K562 (cell line): ENCODE results near the gene CEP128. TPM values are rescaled to one million over a fixed set of nuclear protein-coding genes. Genes with fewer than 3 reads are reported as not detected.

Source experiments
- ATAC-seq: fragments of 200-7000 bp; cut with Tn5 transposase; 3 replicates; pipeline ENCODE4 v1.9.1; 2020; ENCODE audit warnings: moderate library complexity
- BruUV-seq: library from RNA; stranded (reverse); fragments of 400-500 nt; replicated peaks from 2 replicates; lab custom pipeline; 2021; lab: Mats Ljungman, UMichigan
- CTCF ChIA-PET: fragments of 300-600 bp; formaldehyde crosslinking; extraction: SDS; loops from one replicate; lab custom pipeline; 2021; ENCODE audit warnings: low intra/inter-chr PET ratio; lab: Yijun Ruan, JAX
- POLR2A ChIA-PET: fragments of 300-600, 350-650 bp; sonication (Branson Sonifier 250); formaldehyde crosslinking; extraction: SDS; loops from one replicate; lab custom pipeline; 2021; ENCODE audit warnings: antibody characterized with exemption, inconsistent platforms; lab: Yijun Ruan, JAX
- DNase-seq, 4 experiments: peaks; one replicate each; pipeline versions ENCODE4 v3.0.0 to v3.0.0-alpha.2; 2011 to 2018; ENCODE audit warnings: low spot score in 3 of 4, mixed read lengths in 3 of 4; ENCODE audit errors: extremely low read depth in 1 of 4
- FAIRE-seq: peaks from 2 replicates; lab custom pipeline; 2011; peaks lifted over from hg19 to GRCh38; lab: Jason Lieb, UNC
- H2AFZ ChIP-seq: 2 replicates; pipeline ENCODE4 v1.6.0; 2011; ENCODE audit warnings: low read depth, low read length, control low read depth, inconsistent platforms
- H3K27ac ChIP-seq: fragments of 200-600 bp; 3 replicates; pipeline ENCODE4 v1.8.0; 2011; ENCODE audit warnings: low read depth, mild to moderate bottlenecking, control low read depth, inconsistent platforms, low read length, moderate library complexity, mixed read lengths; ENCODE audit errors: extremely low read depth
- H3K27me3 ChIP-seq, 2 experiments: fragments of 300-600 bp in 1 of 2; 2 replicates in 1 of 2; 3 replicates in 1 of 2; pipeline versions ENCODE4 v1.6.0 to v1.8.0; 2011; ENCODE audit warnings: inconsistent platforms in 2 of 2, low read length in 2 of 2, mild to moderate bottlenecking in 1 of 2, mixed read lengths in 1 of 2, moderate library complexity in 1 of 2; ENCODE audit not compliant: control insufficient read depth in 2 of 2, insufficient read depth in 2 of 2
- H3K36me3 ChIP-seq: fragments of 300-600 bp; 3 replicates; pipeline ENCODE4 v1.8.0; 2011; ENCODE audit warnings: mild to moderate bottlenecking, low read length, inconsistent platforms; ENCODE audit not compliant: control insufficient read depth, insufficient read depth
- H3K4me1 ChIP-seq, 2 experiments: fragments of 200-600 bp in 1 of 2; replicated peaks in 1 of 2; 2 replicates in 1 of 2; 3 replicates in 1 of 2; pipeline versions ENCODE4 v1.5.1 to v1.8.0; 2011; ENCODE audit warnings: inconsistent platforms in 2 of 2, low read length in 2 of 2, mild to moderate bottlenecking in 1 of 2, mixed read lengths in 1 of 2, moderate library complexity in 1 of 2; ENCODE audit not compliant: control insufficient read depth in 2 of 2, insufficient read depth in 2 of 2
- H3K4me2 ChIP-seq: 2 replicates; pipeline ENCODE4 v1.6.1; 2011; ENCODE audit warnings: low read length, control low read depth, inconsistent platforms, mixed read lengths; ENCODE audit not compliant: insufficient read depth
- H3K4me3 ChIP-seq: fragments of 200-600 bp; sonication (generic), shearing (Covaris generic); 2 replicates; pipeline ENCODE4 v1.5.1; 2016; ENCODE audit warnings: control low read depth, inconsistent platforms
- H3K79me2 ChIP-seq: fragments of 200-600 bp; 3 replicates; pipeline ENCODE4 v1.8.0; 2011; ENCODE audit warnings: low read length, inconsistent platforms; ENCODE audit not compliant: control insufficient read depth, insufficient read depth
- H3K9ac ChIP-seq, 2 experiments: 2 replicates each; pipeline versions ENCODE4 v1.6.0 to v1.6.1; 2011; ENCODE audit warnings: low read depth in 2 of 2, low read length in 2 of 2, control low read depth in 1 of 2, inconsistent platforms in 1 of 2, mild to moderate bottlenecking in 1 of 2, mixed read lengths in 1 of 2; ENCODE audit not compliant: insufficient read depth in 1 of 2
- H3K9me1 ChIP-seq: one replicate; pipeline ENCODE4 v1.6.0; 2011; ENCODE audit warnings: inconsistent platforms, mild to moderate bottlenecking, low read length, moderate library complexity; ENCODE audit not compliant: control insufficient read depth, insufficient read depth
- H3K9me3 ChIP-seq: replicated peaks from 2 replicates; pipeline ENCODE4 v1.5.1; 2011; ENCODE audit warnings: low read depth, low read length, inconsistent platforms; ENCODE audit not compliant: control insufficient read depth, insufficient read depth
- H4K20me1 ChIP-seq: replicated peaks from 2 replicates; pipeline ENCODE4 v1.6.1; 2011; ENCODE audit warnings: low read length, inconsistent platforms, mixed read lengths; ENCODE audit not compliant: control insufficient read depth, insufficient read depth
- CAMTA2 ChIP-seq: fragments of 250-450 bp; sonication (Bioruptor Pico); conservative IDR thresholded peaks from 2 replicates; pipeline ENCODE4 v1.5.1; 2022
- E2F1 ChIP-seq: sonication (generic); formaldehyde crosslinking; IDR thresholded peaks from 2 replicates; pipeline ENCODE4 v1.8.1; 2023; ENCODE audit warnings: mild to moderate bottlenecking, missing genetic modification reagents, moderate library complexity
- KDM4B ChIP-seq, 2 experiments: fragments of 450-650 bp in 1 of 2; sonication (generic) in 1 of 2; IDR thresholded peaks; 2 replicates each; pipeline ENCODE4 v1.6.1; 2016 to 2017; ENCODE audit warnings: borderline replicate concordance in 2 of 2, antibody characterized with exemption in 1 of 2, low read depth in 1 of 2, mild to moderate bottlenecking in 1 of 2
- MXD1 ChIP-seq: fragments of 250-450 bp; sonication (Bioruptor Pico); IDR thresholded peaks from 2 replicates; pipeline ENCODE4 v1.8.0; 2021; ENCODE audit warnings: borderline replicate concordance, mild to moderate bottlenecking, moderate library complexity; ENCODE audit not compliant: poor library complexity, severe bottlenecking
- PTBP1 ChIP-seq: fragments of 200-400 bp; formaldehyde crosslinking; IDR thresholded peaks from 2 replicates; pipeline ENCODE4 v1.6.1; 2017; ENCODE audit warnings: low read depth, low read length
- RFX1 ChIP-seq: fragments of 450-650 bp; IDR thresholded peaks from 2 replicates; pipeline ENCODE4 v1.6.1; 2016; ENCODE audit warnings: mild to moderate bottlenecking, moderate library complexity
- TRIM25 ChIP-seq: fragments of 450-650 bp; IDR thresholded peaks from 2 replicates; pipeline ENCODE4 v1.7.0; 2016; ENCODE audit warnings: borderline replicate concordance
- ZC3H8 ChIP-seq: fragments of 450-650 bp; IDR thresholded peaks from 2 replicates; pipeline ENCODE4 v1.6.1; 2017
- ZNF57 ChIP-seq: fragments of 450-650 bp; formaldehyde crosslinking; IDR thresholded peaks from 2 replicates; pipeline ENCODE4 v1.4.0; 2020; ENCODE audit warnings: mild to moderate bottlenecking, moderate library complexity
- WGBS: fragments of 100-300 bp; shearing (Covaris generic); methylation state at CpG from one replicate; pipeline ENCODE4 v1.1.6; 2016; ENCODE audit warnings: low coverage, mixed read lengths; ENCODE audit not compliant: insufficient coverage; ENCODE audit errors: missing lambda C conversion rate; 5-methylcytosine and 5-hydroxymethylcytosine counted together
- in situ Hi-C: fragments of 300-500 bp; cut with MboI; formaldehyde crosslinking; loops from 4 replicates; pipeline ENCODE4 v1.15.0; 2018; ENCODE audit warnings: inconsistent platforms, mixed read lengths
- intact Hi-C: fragments of 100-400 bp; cut with micrococcal nuclease; formaldehyde crosslinking; loops from 2 replicates; pipeline ENCODE4 v1.14.2; 2022
- polyA plus RNA-seq, 8 experiments: library from polyadenylated mRNA; depleted of rRNA in 4 of 8; stranded (reverse) in 5 of 8; unstranded in 3 of 8; fragments of >200 nt; fragmentation: Nextera tagmentation in 2 of 8; fragmentation: Illumina TruSeq in 1 of 8; extraction: Ambion mirVana in 2 of 8; extraction: Trizol in 1 of 8; gene quantifications; 2 replicates each; pipeline versions ENCODE4 v1.2.1 to v1.2.3, GENCODE V29; 2011 to 2014; ENCODE audit warnings: inconsistent platforms in 1 of 8, missing spikeins in 1 of 8
- total RNA-seq, 7 experiments: library from RNA; depleted of rRNA in 6 of 7; stranded (reverse); fragments of >200 nt in 6 of 7; fragmentation: Illumina TruSeq in 2 of 7; extraction: Trizol in 2 of 7; gene quantifications; 2 replicates each; pipeline versions ENCODE4 v1.2.1 to v1.2.3, GENCODE V29; 2011 to 2021; ENCODE audit warnings: low replicate concordance in 1 of 7
- TF ChIP-seq, protein P1 (sequence below), 2 experiments: fragments of 450-650 bp; IDR thresholded peaks; 2 replicates each; pipeline ENCODE4 v1.6.1; 2016; ENCODE audit warnings: mild to moderate bottlenecking in 2 of 2, borderline replicate concordance in 1 of 2, low read depth in 1 of 2, moderate library complexity in 1 of 2

Gene CEP128
- total and polyA plus RNA-seq, 9 of the 15 experiments (the other 6 are each of a cell fraction or from before 2014, with no cell fraction given), result 2.3 to 9.2 (median 4.6) TPM

GRCh38 chr14:80974679-80975078 lies 33.1 kb upstream of the CEP128 start:
- WGBS, result 6% methylated on average over 2 of the region's 2 CpGs
- DNase-seq, result no peak
- H3K4me3 ChIP-seq, result no peak overlapping the region
- FAIRE-seq, result no peak
- no peaks in the 10 kb centered on the region for H4K20me1 ChIP-seq
- in situ Hi-C loops (loop anchor here (25.0 kb wide), 1 partner anchor 488 kb away; no protein-coding TSS in a partner anchor), intact Hi-C loops (no loop called here)
- BruUV-seq, result no TSS peak
- H3K27me3 ChIP-seq, result peaks cover 0 to 2% of the 10 kb centered on the region in 2 experiments; a peak in 2 of 5 replicates
- H3K36me3 ChIP-seq, result no peaks in the 10 kb centered on the region
- no peaks in the 10 kb centered on the region for H3K9me1 ChIP-seq
- no peak overlapping the region for H3K27ac ChIP-seq
- CTCF ChIA-PET, result no interaction called here
- H3K9ac ChIP-seq, result no peak overlapping the region
- no peaks in the 10 kb centered on the region for H3K9me3 ChIP-seq
- no peak for ATAC-seq
- H2AFZ ChIP-seq, result no peak overlapping the region
- H3K4me2 ChIP-seq, result no peak overlapping the region
- POLR2A ChIA-PET, result interaction anchor here (1.0 kb wide), 1 partner anchor 22 kb away, joined by 3 read pairs; no protein-coding TSS in a partner anchor
- H3K79me2 ChIP-seq, result no peaks in the 10 kb centered on the region
- H3K4me1 ChIP-seq, result no peaks in the 10 kb centered on the region
- TF ChIP-seq MXD1 (CRISPR knock-in tag) (no peak), ZC3H8 (no peak), CAMTA2 (no peak), KDM4B (IDR thresholded peaks at IDR 0.05; ENCODE audit: borderline replicate concordance in 2 of 2, low read depth in 1 of 2) (no peak), E2F1 (CRISPR knock-in tag) (no peak), TRIM25 (no peak), PTBP1 (no peak), ZNF57 (no peak), RFX1 (no peak)
- TF ChIP-seq, protein P1, sequence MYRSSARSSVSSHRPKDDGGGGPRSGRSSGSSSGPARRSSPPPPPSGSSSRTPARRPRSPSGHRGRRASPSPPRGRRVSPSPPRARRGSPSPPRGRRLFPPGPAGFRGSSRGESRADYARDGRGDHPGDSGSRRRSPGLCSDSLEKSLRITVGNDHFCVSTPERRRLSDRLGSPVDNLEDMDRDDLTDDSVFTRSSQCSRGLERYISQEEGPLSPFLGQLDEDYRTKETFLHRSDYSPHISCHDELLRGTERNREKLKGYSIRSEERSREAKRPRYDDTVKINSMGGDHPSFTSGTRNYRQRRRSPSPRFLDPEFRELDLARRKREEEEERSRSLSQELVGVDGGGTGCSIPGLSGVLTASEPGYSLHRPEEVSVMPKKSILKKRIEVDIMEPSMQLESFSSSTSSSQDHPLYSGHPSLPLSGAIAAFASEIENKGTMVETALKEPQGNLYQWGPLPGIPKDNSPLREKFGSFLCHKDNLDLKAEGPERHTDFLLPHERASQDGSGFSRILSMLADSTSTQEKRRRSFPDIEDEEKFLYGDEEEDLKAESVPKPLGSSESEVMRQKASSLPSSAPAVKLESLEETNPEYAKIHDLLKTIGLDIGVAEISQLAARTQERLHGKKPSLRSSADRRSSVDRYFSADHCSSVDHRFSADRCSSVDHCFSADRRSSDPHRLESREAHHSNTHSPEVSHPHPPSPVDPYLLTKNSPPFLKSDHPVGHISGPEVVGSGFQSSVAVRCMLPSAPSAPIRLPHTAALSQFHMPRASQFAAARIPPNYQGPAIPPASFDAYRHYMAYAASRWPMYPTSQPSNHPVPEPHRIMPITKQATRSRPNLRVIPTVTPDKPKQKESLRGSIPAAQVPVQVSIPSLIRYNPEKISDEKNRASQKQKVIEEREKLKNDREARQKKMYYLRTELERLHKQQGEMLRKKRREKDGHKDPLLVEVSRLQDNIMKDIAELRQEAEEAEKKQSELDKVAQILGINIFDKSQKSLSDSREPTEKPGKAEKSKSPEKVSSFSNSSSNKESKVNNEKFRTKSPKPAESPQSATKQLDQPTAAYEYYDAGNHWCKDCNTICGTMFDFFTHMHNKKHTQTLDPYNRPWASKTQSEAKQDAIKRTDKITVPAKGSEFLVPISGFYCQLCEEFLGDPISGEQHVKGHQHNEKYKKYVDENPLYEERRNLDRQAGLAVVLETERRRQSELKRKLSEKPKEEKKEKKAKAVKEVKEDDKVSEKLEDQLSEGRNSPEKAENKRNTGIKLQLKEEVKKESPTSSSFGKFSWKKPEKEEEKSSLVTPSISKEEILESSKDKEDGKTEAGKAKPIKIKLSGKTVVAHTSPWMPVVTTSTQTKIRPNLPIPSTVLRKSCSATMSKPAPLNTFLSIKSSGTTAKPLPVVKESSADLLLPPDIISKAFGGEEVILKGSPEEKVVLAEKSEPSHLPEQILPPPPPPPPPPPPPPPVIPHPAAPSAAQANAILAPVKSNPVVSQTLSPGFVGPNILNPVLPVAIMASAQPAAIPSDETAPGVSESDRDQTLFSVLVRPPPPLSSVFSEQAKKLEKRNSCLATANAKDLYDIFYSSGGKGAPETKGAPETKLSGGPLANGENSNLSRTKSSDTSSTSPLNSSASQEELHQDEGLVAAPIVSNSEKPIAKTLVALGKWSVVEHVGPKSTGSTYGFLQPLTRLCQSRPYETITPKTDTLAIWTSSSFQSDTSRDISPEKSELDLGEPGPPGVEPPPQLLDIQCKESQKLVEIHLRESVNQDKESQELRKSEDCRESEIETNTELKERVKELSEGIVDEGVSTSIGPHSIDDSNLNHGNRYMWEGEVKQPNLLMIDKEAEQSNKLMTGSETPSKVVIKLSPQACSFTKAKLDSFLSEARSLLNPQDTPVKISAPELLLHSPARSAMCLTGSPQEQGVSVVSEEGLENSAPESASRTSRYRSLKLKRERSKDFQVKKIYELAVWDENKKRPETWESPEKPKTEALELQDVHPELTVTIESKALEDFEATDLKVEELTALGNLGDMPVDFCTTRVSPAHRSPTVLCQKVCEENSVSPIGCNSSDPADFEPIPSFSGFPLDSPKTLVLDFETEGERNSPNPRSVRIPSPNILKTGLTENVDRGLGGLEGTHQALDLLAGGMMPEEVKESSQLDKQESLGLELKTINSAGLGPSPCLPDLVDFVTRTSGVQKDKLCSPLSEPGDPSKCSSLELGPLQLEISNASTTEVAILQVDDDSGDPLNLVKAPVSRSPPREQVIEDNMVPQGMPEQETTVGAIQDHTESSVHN (IDR thresholded peaks at IDR 0.05; ENCODE audit: borderline replicate concordance in 1 of 2, low read depth in 1 of 2), result no peak
